RWPE2 (cell line): Measurements from ENCODE around the gene IPO9.
A peak's percentile ranks its signal among the peaks of the same experiment; 100 is the strongest.

Source experiments
- ATAC-seq: fragments of 200-7000 bp; cut with Tn5 transposase; 3 replicates; pipeline ENCODE4 v1.9.1; 2021; ENCODE audit warnings: low read depth
- DNase-seq: peaks from one replicate; pipeline ENCODE4 v3.0.0-alpha.2; 2020; ENCODE audit warnings: low spot score
- H3K27ac ChIP-seq: fragments of 450-650 bp; 2 replicates; pipeline ENCODE4 v1.5.1; 2017; ENCODE audit warnings: mild to moderate bottlenecking; ENCODE audit not compliant: poor library complexity, severe bottlenecking
- H3K27me3 ChIP-seq: fragments of 250-450 bp; sonication (Bioruptor Pico); 2 replicates; pipeline ENCODE4 v1.5.1; 2021; ENCODE audit warnings: mild to moderate bottlenecking, moderate library complexity; ENCODE audit not compliant: insufficient read depth, poor library complexity, severe bottlenecking
- H3K36me3 ChIP-seq: fragments of 250-450 bp; sonication (Bioruptor Pico); 2 replicates; pipeline ENCODE4 v1.5.1; 2020; ENCODE audit warnings: low read depth, mild to moderate bottlenecking, moderate library complexity
- H3K4me1 ChIP-seq: fragments of 250-450 bp; sonication (Bioruptor Pico); 2 replicates; pipeline ENCODE4 v1.5.1; 2021; ENCODE audit warnings: mild to moderate bottlenecking, moderate library complexity; ENCODE audit not compliant: insufficient read depth, poor library complexity, severe bottlenecking
- H3K4me3 ChIP-seq: fragments of 250-450 bp; sonication (Bioruptor Pico); 2 replicates; pipeline ENCODE4 v1.5.1; 2021; ENCODE audit warnings: mild to moderate bottlenecking, moderate library complexity; ENCODE audit not compliant: severe bottlenecking
- H3K9me3 ChIP-seq: fragments of 250-450 bp; sonication (Bioruptor Pico); 2 replicates; pipeline ENCODE4 v1.5.1; 2021; ENCODE audit warnings: mild to moderate bottlenecking, moderate library complexity; ENCODE audit not compliant: severe bottlenecking
- CTCF ChIP-seq: fragments of 450-650 bp; IDR thresholded peaks from one replicate; pipeline ENCODE4 v1.5.1; 2017; ENCODE audit warnings: mild to moderate bottlenecking, moderate library complexity; ENCODE audit not compliant: poor library complexity, severe bottlenecking

The IPO9 gene

GRCh38 chr1:201904579-201904978 lies 75.6 kb downstream of the IPO9 start:
- ATAC-seq (peak; percentile 96), DNase-seq (no peak)
- H3K4me1 ChIP-seq: peaks cover 11% of the 10 kb centered on the region
- H3K36me3 ChIP-seq: no peaks in the 10 kb centered on the region
- no peaks in the 10 kb centered on the region for H3K9me3 ChIP-seq
- H3K27ac ChIP-seq: peak overlapping the region; percentile 3
- H3K4me3 ChIP-seq: no peak overlapping the region
- H3K27me3 ChIP-seq: no peaks in the 10 kb centered on the region
- no peak for TF ChIP-seq CTCF

- H3K4me1 ChIP-seq: peaks cover 11% of the 10 kb centered on the region
- no peak for TF ChIP-seq CTCF
- H3K9me3 ChIP-seq: no peaks in the 10 kb centered on the region
- DNase-seq (no peak), ATAC-seq (no peak)
- H3K36me3 ChIP-seq: no peaks in the 10 kb centered on the region
- H3K27me3 ChIP-seq: no peaks in the 10 kb centered on the region
- peak overlapping the region; percentile 3 for H3K27ac ChIP-seq
- H3K4me3 ChIP-seq: no peak overlapping the region
Observed at GRCh38 chr1:201905234-201905890, 76.4 kb downstream of the IPO9 start.

- TF ChIP-seq CTCF: no peak
- no peak overlapping the region for H3K27ac ChIP-seq
- no peaks in the 10 kb centered on the region for H3K9me3 ChIP-seq
- no peaks in the 10 kb centered on the region for H3K27me3 ChIP-seq
- H3K4me1 ChIP-seq: peaks cover 11% of the 10 kb centered on the region
- no peak overlapping the region for H3K4me3 ChIP-seq
- no peaks in the 10 kb centered on the region for H3K36me3 ChIP-seq
- DNase-seq (no peak), ATAC-seq (no peak)
Observed at GRCh38 chr1:201906336-201906735, 77.4 kb downstream of the IPO9 start.

GRCh38 chr1:201907621-201908020 lies 78.7 kb downstream of the IPO9 start:
- no peak overlapping the region for H3K27ac ChIP-seq
- ATAC-seq: no peak
- peaks cover 11% of the 10 kb centered on the region for H3K4me1 ChIP-seq
- H3K27me3 ChIP-seq: no peaks in the 10 kb centered on the region
- no peaks in the 10 kb centered on the region for H3K9me3 ChIP-seq
- TF ChIP-seq CTCF: no peak
- no peak overlapping the region for H3K4me3 ChIP-seq
- no peaks in the 10 kb centered on the region for H3K36me3 ChIP-seq
- no peak for DNase-seq

GRCh38 chr1:201911826-201912571 lies 83.0 kb downstream of the IPO9 start:
- Histone ChIP-seq H3K27me3 (no peaks in the 10 kb centered on the region), H3K4me1 (peaks cover 3% of the 10 kb centered on the region), H3K27ac (no peak overlapping the region), H3K4me3 (no peak overlapping the region), H3K36me3 (no peaks in the 10 kb centered on the region), H3K9me3 (no peaks in the 10 kb centered on the region)
- no peak for TF ChIP-seq CTCF
- ATAC-seq (no peak), DNase-seq (no peak)
